GM12892 (cell line): ENCODE results near the gene NEK5.
"Not testable (repeated sequence)": the region's sequence is repeated elsewhere in the genome, so short reads cannot be mapped to it uniquely, and the experiment has no call there.

ENCODE experiments used
- DNase-seq: peaks from one replicate; pipeline ENCODE4 v3.0.0; 2011; ENCODE audit not compliant: insufficient read length
- FAIRE-seq: peaks from 2 replicates; lab custom pipeline; 2011; peaks lifted over from hg19 to GRCh38; lab: Jason Lieb, UNC
- POLR2A ChIP-seq: IDR thresholded peaks from 2 replicates; pipeline ENCODE4 v1.6.1; 2011; ENCODE audit warnings: low read depth, low read length, control low read depth
- POLR2AphosphoS5 ChIP-seq: IDR thresholded peaks from 2 replicates; pipeline ENCODE4 v1.6.1; 2011; ENCODE audit warnings: low read depth, low read length, control low read depth
- TAF1 ChIP-seq: IDR thresholded peaks from 2 replicates; pipeline ENCODE4 v1.6.1; 2011; ENCODE audit warnings: low read depth, mild to moderate bottlenecking, control low read depth, low read length, borderline replicate concordance

NEK5 gene

DNA sequence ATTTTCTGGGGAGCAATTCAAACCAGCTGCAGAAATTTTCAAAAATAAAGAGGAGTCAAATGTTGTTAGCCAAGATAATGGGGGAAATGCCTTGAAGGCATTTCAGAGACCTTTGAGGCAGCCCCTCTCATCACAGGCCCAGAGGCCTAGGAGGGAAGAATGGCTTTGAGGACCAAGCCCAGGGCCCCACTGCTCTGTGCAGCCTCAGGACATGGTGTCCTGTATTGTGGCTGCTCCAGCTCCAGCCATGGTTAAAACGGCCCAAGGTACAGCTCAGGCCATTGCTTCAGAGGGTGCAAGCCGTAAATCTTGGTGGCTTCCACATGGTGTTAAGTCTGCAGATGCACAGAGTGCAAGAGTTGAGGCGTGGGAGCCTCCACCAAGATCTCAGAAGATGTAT is 32.1 kb downstream of the NEK5 start:
- FAIRE-seq (no peak), DNase-seq (no peak)
- no peak for TF ChIP-seq POLR2AphosphoS5

DNA sequence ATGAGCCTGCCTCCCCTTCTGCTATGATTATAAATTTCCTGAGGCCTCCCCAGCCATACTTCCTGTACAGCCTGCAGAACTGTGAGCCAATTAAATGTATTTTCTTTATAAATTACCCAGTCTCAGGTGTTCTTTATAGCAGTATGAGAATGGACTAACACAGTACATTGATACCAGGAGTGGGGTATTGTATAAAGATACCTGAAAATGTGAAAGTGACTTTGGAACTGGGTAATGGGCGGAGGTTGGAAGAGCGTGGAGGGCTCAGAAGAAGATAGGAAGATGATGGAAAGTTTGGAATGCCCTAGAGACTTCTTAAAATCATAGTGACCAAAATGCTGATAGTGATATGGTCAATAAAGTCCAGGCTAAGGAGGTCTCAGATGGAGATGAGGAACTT is 32.8 kb downstream of the NEK5 start:
- no peak for TF ChIP-seq POLR2AphosphoS5
- no peak for TF ChIP-seq POLR2A
- TF ChIP-seq TAF1: no peak
- DNase-seq (no peak), FAIRE-seq (no peak)

DNA sequence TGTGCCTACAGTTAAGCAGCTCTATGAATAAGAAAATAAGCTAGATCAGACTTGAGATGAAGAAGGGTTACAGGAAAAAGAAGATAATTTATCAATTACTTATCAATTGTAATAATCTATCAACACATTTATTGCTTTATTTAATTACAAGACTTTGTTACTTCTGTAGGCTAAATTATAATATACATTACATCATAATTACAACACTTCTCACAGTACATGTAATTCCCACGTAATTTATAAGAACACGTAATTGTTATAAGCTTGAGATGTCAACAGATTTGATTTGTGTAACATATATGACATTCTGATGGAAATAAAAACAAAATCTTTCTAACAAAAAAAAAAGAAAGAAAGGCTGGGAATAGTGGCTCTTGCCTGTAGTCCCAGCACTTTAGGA is 36.8 kb downstream of the NEK5 start:
- TF ChIP-seq POLR2A: no peak
- no peak for TF ChIP-seq POLR2AphosphoS5
- TF ChIP-seq TAF1: no peak
- DNase-seq (no peak), FAIRE-seq (no peak)

DNA sequence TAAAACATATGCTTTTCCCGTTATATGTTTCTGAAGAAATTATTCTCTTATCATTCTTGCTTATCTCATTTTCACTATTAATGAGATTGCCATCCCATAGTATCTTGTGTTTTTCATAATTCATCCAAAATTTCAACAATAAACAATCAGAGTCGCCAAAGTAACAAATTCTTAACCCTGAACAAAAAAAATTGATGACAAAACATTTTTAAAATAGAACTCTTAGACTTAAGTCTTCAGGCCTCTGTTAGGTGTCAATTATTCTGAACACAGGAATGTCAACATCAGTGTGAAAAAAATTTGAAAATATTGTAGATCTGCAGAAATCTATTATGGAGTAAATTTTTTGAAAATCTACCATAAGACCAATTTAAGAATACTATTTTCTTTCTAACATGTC is 37.4 kb downstream of the NEK5 start:
- no peak for FAIRE-seq
- no peak for TF ChIP-seq TAF1
- TF ChIP-seq POLR2AphosphoS5: no peak
- no peak for TF ChIP-seq POLR2A
- DNase-seq: no peak

DNA sequence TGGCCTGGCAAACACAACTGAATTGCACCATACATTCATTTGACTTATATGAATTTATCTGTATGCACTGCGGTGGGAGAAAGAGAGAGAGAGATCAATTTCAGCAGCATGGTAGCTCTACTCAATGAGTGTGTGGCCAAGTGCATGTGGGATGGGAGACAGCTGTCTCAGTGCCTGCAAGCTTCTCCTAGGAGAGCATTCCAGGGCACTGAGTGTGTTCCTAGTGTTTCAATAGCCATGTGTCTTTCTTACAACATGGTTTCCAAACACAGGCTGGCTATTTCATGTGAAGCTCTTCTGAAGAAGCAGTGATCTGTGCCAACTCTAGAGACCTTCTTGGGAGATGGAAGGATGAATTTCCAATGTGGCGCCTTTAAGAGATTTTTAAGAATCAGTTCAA is 43.5 kb downstream of the NEK5 start:
- FAIRE-seq (no peak), DNase-seq (no peak)

DNA sequence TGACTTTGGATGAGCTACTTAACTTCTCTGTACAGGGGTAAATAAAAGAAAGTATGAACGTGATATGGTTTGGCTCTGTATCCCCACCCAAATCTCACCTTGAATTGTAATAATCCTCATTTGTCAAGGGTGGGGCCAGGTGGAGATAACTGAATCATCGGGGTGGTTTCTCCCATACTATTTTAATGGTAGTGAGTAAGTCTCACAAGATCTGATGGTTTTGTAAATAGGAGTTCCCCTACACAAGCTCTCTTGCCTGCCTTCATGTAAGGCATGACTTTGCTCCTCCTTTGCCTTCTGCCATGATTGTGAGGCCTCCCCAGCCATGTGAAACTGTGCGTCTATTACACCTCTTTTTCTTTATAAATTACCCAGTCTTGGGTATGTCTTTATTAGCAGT is 43.9 kb downstream of the NEK5 start:
- not testable (repeated sequence) for FAIRE-seq, DNase-seq

More for the DNA sequence above, 43.5 kb downstream of the NEK5 start:
- TF ChIP-seq POLR2AphosphoS5 (no peak), TAF1 (no peak), POLR2A (no peak)

DNA sequence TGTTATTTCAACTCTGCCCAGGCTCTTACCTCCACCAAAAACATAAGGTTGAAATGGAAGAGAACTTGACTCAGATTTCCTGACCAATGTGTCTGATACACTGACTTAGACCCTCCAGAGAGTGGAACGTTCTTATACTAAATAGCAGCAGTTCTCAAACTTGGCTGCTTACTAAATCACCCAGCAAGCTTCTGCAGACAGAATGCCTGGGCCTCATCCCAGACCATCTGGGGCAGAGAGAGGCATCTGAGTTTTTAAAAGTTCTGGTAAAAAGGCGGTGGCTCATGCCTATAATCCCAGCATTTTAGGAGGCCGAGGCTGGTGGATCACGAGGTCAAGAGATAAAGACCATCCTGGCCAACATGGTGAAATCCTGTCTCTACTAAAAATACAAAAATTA is 46.3 kb downstream of the NEK5 start:
- no peak for DNase-seq
- FAIRE-seq: no peak

DNA sequence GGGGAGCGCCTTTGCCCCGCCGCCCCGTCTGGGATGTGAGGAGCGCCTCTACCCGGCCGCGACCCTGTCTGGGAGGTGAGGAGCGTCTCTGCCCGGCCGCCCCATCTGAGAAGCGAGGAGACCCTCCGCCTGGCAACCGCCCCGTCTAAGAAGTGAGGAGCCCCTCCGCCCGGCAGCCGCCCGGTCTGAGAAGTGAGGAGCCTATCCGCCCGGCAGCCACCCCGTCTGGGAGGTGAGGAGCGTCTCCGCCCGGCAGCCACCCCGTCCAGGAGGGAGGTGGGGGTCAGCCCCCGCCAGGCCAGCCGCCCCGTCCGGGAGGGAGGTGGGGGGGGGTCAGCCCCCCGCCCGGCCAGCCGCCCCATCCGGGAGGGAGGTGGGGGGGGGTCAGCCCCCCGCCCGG is 49.0 kb downstream of the NEK5 start:
- not testable (repeated sequence) for FAIRE-seq, DNase-seq

More for the DNA sequence above, 46.3 kb downstream of the NEK5 start:
- TF ChIP-seq POLR2A (no peak), POLR2AphosphoS5 (no peak), TAF1 (no peak)

DNA sequence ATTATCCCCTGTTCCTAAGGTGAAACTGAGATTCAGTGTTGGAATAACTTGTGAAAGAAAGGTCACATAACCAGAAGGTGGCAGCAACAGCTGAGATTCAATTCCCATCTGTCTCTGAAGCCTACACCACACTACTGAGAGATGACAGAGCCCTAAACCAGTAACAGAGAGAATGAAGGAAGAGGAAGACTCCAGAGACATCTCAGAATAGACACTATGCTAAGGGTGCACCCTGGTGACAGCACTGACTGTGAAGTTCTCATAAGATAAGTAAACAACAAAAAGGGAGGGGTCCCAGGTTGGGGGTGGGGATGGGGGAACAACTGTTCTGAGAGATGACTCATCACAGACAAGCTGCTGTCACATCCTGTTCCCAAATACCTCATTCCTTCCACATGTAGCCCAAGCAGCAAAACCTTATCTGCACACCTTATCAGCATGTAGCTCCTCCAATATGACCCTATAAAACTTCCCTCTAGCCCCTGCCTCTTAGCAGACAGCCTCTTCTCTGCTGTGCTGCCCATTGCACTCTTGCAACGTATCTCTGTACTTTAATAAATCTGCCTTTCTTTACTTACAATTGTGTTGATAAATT is 57.8 kb downstream of the NEK5 start:
- no peak for FAIRE-seq
- no peak for DNase-seq
- no peak for TF ChIP-seq TAF1
- TF ChIP-seq POLR2A: no peak
- TF ChIP-seq POLR2AphosphoS5: no peak

DNA sequence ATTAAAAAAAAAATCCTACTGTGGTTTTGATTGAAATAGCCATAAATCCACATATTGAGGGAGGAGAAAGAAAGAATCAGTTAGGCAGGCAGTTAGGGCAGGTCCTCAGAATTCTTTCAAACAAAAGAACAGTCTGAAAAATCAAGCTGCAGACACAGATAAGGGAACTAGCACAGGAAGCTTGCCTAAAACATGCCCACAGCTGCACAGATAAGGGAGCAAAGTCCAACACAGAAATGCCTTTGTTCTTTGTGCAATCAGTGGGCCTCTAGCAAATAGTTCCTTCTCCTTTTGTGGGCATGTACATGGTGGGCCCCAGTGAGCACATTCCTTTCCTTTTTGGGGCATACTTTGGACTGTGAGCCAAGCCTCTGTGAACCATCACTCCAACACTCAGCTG is 61.6 kb downstream of the NEK5 start:
- TF ChIP-seq POLR2A (no peak), TAF1 (no peak), POLR2AphosphoS5 (no peak)
- no peak for FAIRE-seq

DNA sequence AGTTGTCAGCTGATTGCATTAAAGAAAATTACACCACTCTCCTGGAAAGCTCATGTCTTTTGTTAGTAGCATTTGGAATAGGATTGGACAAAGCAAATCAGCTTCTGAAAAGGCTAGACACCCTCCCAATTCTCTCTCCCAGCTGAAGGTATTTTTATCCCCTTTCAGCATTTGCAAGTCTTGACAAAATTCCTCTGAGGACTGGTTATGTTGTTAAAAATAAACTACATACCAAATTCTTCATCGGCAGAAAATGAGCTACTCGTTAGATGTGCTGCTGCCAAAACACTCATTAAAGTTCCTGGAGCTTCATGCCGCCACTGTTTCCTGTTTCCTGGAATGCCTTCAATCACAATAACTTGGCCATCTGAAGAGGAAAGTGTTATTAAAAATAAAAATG is 67.3 kb downstream of the NEK5 start:
- FAIRE-seq: no peak
- DNase-seq: no peak
- TF ChIP-seq POLR2AphosphoS5: no peak
- no peak for TF ChIP-seq TAF1
- TF ChIP-seq POLR2A: no peak

More for the DNA sequence above, 61.6 kb downstream of the NEK5 start:
- no peak for DNase-seq

DNA sequence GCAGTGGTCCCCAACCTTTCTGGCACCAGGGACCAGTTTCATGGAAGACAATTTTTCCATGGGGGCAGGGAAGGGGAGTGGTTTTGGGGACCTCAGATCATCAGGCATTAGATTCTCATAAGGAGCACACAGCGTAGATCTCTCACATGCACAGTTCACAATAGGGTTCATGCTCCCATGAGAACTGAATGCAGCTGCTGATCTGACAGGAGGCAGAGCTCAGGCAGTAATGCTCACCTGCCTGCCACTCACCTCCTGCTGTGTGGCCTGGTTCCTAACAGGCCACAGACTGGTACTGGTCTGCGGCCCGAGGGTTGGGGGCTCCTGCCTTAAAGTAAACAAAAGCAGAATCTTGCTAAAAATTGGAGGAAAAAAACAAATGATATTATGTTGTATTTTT is 67.8 kb downstream of the NEK5 start:
- not testable (repeated sequence) for DNase-seq, FAIRE-seq

DNA sequence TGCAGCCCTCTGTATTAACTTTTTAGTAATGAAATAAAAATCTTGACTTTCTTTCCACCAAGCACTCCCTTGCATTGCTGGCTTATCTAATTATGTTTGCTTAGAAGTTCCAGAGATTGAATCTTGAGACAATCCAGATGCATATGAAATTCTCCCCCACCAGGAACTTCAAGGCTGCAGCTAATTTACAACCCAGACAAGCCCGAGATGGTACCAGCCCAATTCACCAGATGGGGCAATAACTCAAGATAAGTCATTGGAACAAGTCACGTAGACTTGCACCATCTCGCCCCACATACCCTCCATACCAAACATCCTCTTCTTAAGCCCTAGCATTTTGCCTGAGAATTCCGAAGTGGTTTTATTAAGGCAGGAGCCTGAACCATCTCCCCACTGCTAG is 75.4 kb downstream of the NEK5 start:
- FAIRE-seq (no peak), DNase-seq (no peak)
- TF ChIP-seq POLR2AphosphoS5 (no peak), POLR2A (no peak), TAF1 (no peak)
